Neural progenitor cell (in vitro differentiated cells): ENCODE measurements around the gene ROR2. TPM values are rescaled to one million over a fixed set of nuclear protein-coding genes. Genes with fewer than 3 reads are reported as not detected.

Experiments
- DNase-seq: peaks from one replicate; pipeline ENCODE4 v3.0.0-alpha.2; 2016; ENCODE audit warnings: low spot score
- H2AFZ ChIP-seq: fragments of 200-600 bp; sonication (generic); replicated peaks from 2 replicates; pipeline ENCODE4 v1.6.1; 2016; ENCODE audit warnings: antibody characterized with exemption
- H3F3A ChIP-seq: fragments of 200-600 bp; sonication (generic); 2 replicates; pipeline ENCODE4 v1.6.1; 2016; ENCODE audit warnings: antibody characterized with exemption, low read depth
- H3K27ac ChIP-seq: fragments of 200-600 bp; sonication (generic); 2 replicates; pipeline ENCODE4 v1.5.1; 2016; ENCODE audit warnings: mild to moderate bottlenecking
- H3K27me3 ChIP-seq: fragments of 200-600 bp; sonication (generic); 2 replicates; pipeline ENCODE4 v1.6.1; 2016; ENCODE audit warnings: mild to moderate bottlenecking, moderate library complexity
- H3K36me3 ChIP-seq: fragments of 200-600 bp; sonication (generic); 2 replicates; pipeline ENCODE4 v1.5.1; 2016
- H3K4me1 ChIP-seq: fragments of 200-600 bp; sonication (generic); 2 replicates; pipeline ENCODE4 v1.6.1; 2016; ENCODE audit warnings: mixed run types
- H3K4me2 ChIP-seq: fragments of 200-600 bp; sonication (generic); 2 replicates; pipeline ENCODE4 v1.6.1; 2016
- H3K4me3 ChIP-seq: fragments of 200-600 bp; sonication (generic); 2 replicates; pipeline ENCODE4 v1.5.1; 2016
- H3K79me2 ChIP-seq: fragments of 200-600 bp; sonication (generic); 2 replicates; pipeline ENCODE4 v1.6.1; 2016; ENCODE audit warnings: low read depth
- H3K9ac ChIP-seq: fragments of 200-600 bp; sonication (generic); 2 replicates; pipeline ENCODE4 v1.6.1; 2016
- H3K9me3 ChIP-seq: fragments of 200-600 bp; sonication (generic); 2 replicates; pipeline ENCODE4 v1.5.1; 2016; ENCODE audit warnings: low read depth
- H4K20me1 ChIP-seq: fragments of 200-600 bp; sonication (generic); 2 replicates; pipeline ENCODE4 v1.6.1; 2016; ENCODE audit warnings: low read depth
- H3K27ac Mint-ChIP-seq: 3 replicates; pipeline ENCODE4 v1.8.0; 2021; ENCODE audit warnings: mixed read lengths
- H3K27me3 Mint-ChIP-seq: 2 replicates; pipeline ENCODE4 v1.8.0; 2022; ENCODE audit warnings: low read depth, mild to moderate bottlenecking, inconsistent platforms, moderate library complexity, mixed read lengths; ENCODE audit not compliant: insufficient read depth
- H3K36me3 Mint-ChIP-seq: 3 replicates; pipeline ENCODE4 v1.8.0; 2021; ENCODE audit warnings: mixed read lengths
- H3K4me1 Mint-ChIP-seq: 3 replicates; pipeline ENCODE4 v1.8.0; 2021; ENCODE audit warnings: mixed read lengths
- H3K4me3 Mint-ChIP-seq: 3 replicates; pipeline ENCODE4 v1.8.0; 2021; ENCODE audit warnings: mild to moderate bottlenecking, moderate library complexity, mixed read lengths
- H3K9me3 Mint-ChIP-seq: 3 replicates; pipeline ENCODE4 v1.8.0; 2020; ENCODE audit warnings: mixed read lengths
- EZH2 ChIP-seq: fragments of 200-600 bp; sonication (generic); IDR thresholded peaks from 2 replicates; pipeline ENCODE4 v1.6.1; 2017; ENCODE audit warnings: antibody characterized with exemption, mild to moderate bottlenecking, moderate library complexity
- EZH2phosphoT487 ChIP-seq: fragments of 200-600 bp; sonication (generic); IDR thresholded peaks from 2 replicates; pipeline ENCODE4 v1.6.1; 2017; ENCODE audit warnings: antibody characterized with exemption
- total RNA-seq: library from RNA; depleted of rRNA; stranded (reverse); fragments of >200 nt; gene quantifications from 2 replicates; pipeline ENCODE4 v1.2.3, GENCODE V29; 2015; ENCODE audit warnings: low replicate concordance
- TF ChIP-seq, protein P1 (sequence below): fragments of 200-600 bp; sonication (generic); IDR thresholded peaks from 2 replicates; pipeline ENCODE4 v1.5.1; 2017; ENCODE audit warnings: antibody characterized with exemption, mild to moderate bottlenecking

Gene ROR2
- total RNA-seq, 1 donor from 2014 or later: 20.1 TPM

GRCh38 chr9:91820949-91821880, 128.8 kb downstream of the ROR2 start:
- Histone ChIP-seq H3K4me1 (peaks cover 18% of the 10 kb centered on the region), H4K20me1 (peaks cover 21% of the 10 kb centered on the region), H3F3A (no peaks in the 10 kb centered on the region), H3K9me3 (no peaks in the 10 kb centered on the region), H3K27me3 (no peaks in the 10 kb centered on the region), H3K79me2 (peaks cover 33% of the 10 kb centered on the region), H3K9ac (no peak overlapping the region), H3K4me2 (no peak overlapping the region), H3K27ac (no peak overlapping the region), H3K4me3 (no peak overlapping the region), H2AFZ (no peak overlapping the region), H3K36me3 (no peaks in the 10 kb centered on the region)
- no peak for DNase-seq
- Mint-ChIP-seq H3K27me3 (peaks cover 2% of the 10 kb centered on the region), H3K9me3 (peaks cover 17% of the 10 kb centered on the region), H3K36me3 (peaks cover 14% of the 10 kb centered on the region), H3K4me3 (no peak overlapping the region), H3K4me1 (peaks cover 27% of the 10 kb centered on the region), H3K27ac (peak overlapping the region; percentile 92)
- TF ChIP-seq EZH2: no peak
- no peak for TF ChIP-seq EZH2phosphoT487
- TF ChIP-seq, protein P1, sequence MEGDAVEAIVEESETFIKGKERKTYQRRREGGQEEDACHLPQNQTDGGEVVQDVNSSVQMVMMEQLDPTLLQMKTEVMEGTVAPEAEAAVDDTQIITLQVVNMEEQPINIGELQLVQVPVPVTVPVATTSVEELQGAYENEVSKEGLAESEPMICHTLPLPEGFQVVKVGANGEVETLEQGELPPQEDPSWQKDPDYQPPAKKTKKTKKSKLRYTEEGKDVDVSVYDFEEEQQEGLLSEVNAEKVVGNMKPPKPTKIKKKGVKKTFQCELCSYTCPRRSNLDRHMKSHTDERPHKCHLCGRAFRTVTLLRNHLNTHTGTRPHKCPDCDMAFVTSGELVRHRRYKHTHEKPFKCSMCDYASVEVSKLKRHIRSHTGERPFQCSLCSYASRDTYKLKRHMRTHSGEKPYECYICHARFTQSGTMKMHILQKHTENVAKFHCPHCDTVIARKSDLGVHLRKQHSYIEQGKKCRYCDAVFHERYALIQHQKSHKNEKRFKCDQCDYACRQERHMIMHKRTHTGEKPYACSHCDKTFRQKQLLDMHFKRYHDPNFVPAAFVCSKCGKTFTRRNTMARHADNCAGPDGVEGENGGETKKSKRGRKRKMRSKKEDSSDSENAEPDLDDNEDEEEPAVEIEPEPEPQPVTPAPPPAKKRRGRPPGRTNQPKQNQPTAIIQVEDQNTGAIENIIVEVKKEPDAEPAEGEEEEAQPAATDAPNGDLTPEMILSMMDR: no peak

DNA sequence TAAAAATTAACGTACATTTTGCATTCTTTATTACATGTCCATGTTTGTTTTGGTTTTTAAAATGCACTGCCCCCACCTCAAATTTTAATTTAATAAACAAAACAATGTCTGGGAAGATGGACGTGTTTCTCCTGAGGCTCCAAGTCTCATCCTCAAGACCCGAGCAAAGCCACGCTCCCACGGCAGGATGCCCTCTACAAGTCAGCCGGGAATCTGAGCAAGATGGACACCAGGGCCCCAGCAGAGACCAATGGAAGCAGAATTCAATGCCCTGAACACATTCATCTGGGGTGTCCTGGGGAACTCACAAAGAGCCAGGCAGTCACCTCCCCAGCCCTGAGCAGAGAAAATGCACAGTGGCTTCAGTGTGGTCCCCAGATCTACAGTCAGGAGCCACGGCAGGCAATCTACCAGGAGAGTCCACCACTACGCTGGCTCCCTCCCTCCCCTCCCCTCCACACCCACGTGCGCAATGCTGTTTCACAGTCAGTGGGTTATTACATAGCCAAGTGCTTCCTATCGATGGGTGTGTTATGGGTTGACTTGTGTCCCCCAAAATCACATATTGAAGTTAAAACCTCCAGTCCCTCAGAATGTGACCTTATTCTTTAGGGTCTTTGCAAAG, 129.8 kb downstream of the ROR2 start:
- Histone ChIP-seq H3K27ac (no peak overlapping the region), H3K4me3 (no peak overlapping the region), H3K4me2 (no peak overlapping the region), H4K20me1 (peaks cover 23% of the 10 kb centered on the region), H3K36me3 (no peaks in the 10 kb centered on the region), H3K9me3 (no peaks in the 10 kb centered on the region), H2AFZ (no peak overlapping the region), H3F3A (no peaks in the 10 kb centered on the region), H3K27me3 (no peaks in the 10 kb centered on the region), H3K9ac (no peak overlapping the region), H3K4me1 (peaks cover 18% of the 10 kb centered on the region), H3K79me2 (peaks cover 37% of the 10 kb centered on the region)
- Mint-ChIP-seq H3K27me3 (peaks cover 2% of the 10 kb centered on the region), H3K4me1 (peaks cover 30% of the 10 kb centered on the region), H3K36me3 (peaks cover 14% of the 10 kb centered on the region), H3K9me3 (peaks cover 17% of the 10 kb centered on the region), H3K27ac (no peak overlapping the region), H3K4me3 (no peak overlapping the region)
- TF ChIP-seq EZH2: no peak
- TF ChIP-seq EZH2phosphoT487: no peak
- TF ChIP-seq, protein P1: no peak
- DNase-seq: no peak

DNA sequence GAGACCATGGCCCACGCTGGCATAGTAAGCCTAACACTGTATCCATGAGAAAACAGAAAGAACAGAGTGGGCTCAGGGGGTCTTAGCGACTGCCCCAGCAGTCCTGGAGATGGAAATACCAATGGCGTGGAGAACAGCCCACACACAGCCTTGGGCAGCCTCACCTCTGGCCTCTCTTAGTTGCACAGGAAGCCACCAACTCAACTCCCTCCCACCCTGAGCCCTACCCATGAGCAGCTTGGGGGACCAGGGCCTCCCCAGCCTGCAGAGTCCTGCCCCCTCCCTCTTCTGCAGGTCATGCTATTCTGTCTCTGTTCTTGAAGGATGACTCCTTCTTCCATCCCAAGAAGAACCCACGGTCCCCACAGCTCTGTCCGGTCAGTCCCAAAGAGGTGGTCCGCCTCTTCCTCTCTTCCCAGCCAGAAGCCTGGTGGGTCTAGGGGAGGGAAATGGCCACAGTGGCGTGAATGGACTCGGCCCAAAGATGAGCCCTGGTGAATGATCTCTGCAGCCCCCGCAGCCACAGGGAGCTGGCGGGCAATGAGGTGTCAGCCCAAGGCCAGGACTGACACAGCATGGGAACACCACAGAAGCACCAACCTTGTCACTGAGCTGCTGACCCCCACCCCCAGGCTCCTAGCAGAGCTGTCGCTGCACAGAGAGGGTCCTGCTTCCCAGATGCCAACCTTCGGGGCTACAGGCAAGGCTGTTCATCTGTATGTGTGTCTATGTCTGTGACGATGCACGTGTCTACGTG, 131.2 kb downstream of the ROR2 start:
- Mint-ChIP-seq H3K36me3 (peaks cover 13% of the 10 kb centered on the region), H3K4me3 (no peak overlapping the region), H3K27ac (no peak overlapping the region), H3K27me3 (peaks cover 2% of the 10 kb centered on the region), H3K4me1 (peaks cover 38% of the 10 kb centered on the region), H3K9me3 (peaks cover 16% of the 10 kb centered on the region)
- no peak overlapping the region for H2AFZ ChIP-seq
- TF ChIP-seq, protein P1: no peak
- TF ChIP-seq EZH2 (no peak), EZH2phosphoT487 (no peak)
- no peaks in the 10 kb centered on the region for H3K27me3 ChIP-seq
- H3K4me2 ChIP-seq: no peak overlapping the region
- H3K4me3 ChIP-seq: no peak overlapping the region
- peaks cover 34% of the 10 kb centered on the region for H4K20me1 ChIP-seq
- DNase-seq: no peak
- H3K36me3 ChIP-seq: no peaks in the 10 kb centered on the region
- no peaks in the 10 kb centered on the region for H3F3A ChIP-seq
- H3K27ac ChIP-seq: no peak overlapping the region
- H3K79me2 ChIP-seq: peaks cover 43% of the 10 kb centered on the region
- peaks cover 22% of the 10 kb centered on the region for H3K4me1 ChIP-seq
- H3K9me3 ChIP-seq: no peaks in the 10 kb centered on the region
- H3K9ac ChIP-seq: no peak overlapping the region
